ENCODE results near the gene RHO. TPM values are rescaled to one million over a fixed set of nuclear protein-coding genes. Genes with fewer than 3 reads are reported as not detected.

RHO gene
- total RNA-seq, 1 donor, result not detected

GRCh38 chr3:129529436-129530210, 1.2 kb downstream of the RHO start:
- TF ChIP-seq, protein P1, sequence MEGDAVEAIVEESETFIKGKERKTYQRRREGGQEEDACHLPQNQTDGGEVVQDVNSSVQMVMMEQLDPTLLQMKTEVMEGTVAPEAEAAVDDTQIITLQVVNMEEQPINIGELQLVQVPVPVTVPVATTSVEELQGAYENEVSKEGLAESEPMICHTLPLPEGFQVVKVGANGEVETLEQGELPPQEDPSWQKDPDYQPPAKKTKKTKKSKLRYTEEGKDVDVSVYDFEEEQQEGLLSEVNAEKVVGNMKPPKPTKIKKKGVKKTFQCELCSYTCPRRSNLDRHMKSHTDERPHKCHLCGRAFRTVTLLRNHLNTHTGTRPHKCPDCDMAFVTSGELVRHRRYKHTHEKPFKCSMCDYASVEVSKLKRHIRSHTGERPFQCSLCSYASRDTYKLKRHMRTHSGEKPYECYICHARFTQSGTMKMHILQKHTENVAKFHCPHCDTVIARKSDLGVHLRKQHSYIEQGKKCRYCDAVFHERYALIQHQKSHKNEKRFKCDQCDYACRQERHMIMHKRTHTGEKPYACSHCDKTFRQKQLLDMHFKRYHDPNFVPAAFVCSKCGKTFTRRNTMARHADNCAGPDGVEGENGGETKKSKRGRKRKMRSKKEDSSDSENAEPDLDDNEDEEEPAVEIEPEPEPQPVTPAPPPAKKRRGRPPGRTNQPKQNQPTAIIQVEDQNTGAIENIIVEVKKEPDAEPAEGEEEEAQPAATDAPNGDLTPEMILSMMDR (IDR thresholded peaks at IDR 0.05; ENCODE audit: extremely low read depth, low read depth, low read length), result no peak
- DNase-seq (ENCODE audit: insufficient read length, low spot score, missing footprints), result peak; percentile 71
- H3K36me3 ChIP-seq (ENCODE audit: insufficient read depth, low read length), result no peaks in the 10 kb centered on the region
- H3K4me2 ChIP-seq (ENCODE audit: insufficient read depth, low read length), result peak overlapping the region; percentile 24
- peak overlapping the region; percentile 76 for H2AFZ ChIP-seq (ENCODE audit: low read length)
- H4K20me1 ChIP-seq (ENCODE audit: insufficient read depth, low read length), result no peaks in the 10 kb centered on the region
- no peak overlapping the region for H3K27ac ChIP-seq (ENCODE audit: low read depth, low read length)
- H3K79me2 ChIP-seq (ENCODE audit: insufficient read depth, low read length), result no peaks in the 10 kb centered on the region
- no peaks in the 10 kb centered on the region for H3K9me3 ChIP-seq (ENCODE audit: low read depth, low read length)
- H3K4me1 ChIP-seq (ENCODE audit: insufficient read depth, low read length), result peaks cover 15% of the 10 kb centered on the region
- no peak overlapping the region for H3K4me3 ChIP-seq (ENCODE audit: insufficient read depth, low read length)
- no peaks in the 10 kb centered on the region for H3K27me3 ChIP-seq (ENCODE audit: insufficient read depth, low read length)

GRCh38 chr3:129530251-129530791, 1.9 kb downstream of the RHO start:
- H3K36me3 ChIP-seq (ENCODE audit: insufficient read depth, low read length), result no peaks in the 10 kb centered on the region
- H3K4me1 ChIP-seq (ENCODE audit: insufficient read depth, low read length), result peaks cover 13% of the 10 kb centered on the region
- H3K4me2 ChIP-seq (ENCODE audit: insufficient read depth, low read length), result peak overlapping the region; percentile 24
- H4K20me1 ChIP-seq (ENCODE audit: insufficient read depth, low read length), result no peaks in the 10 kb centered on the region
- H3K4me3 ChIP-seq (ENCODE audit: insufficient read depth, low read length), result no peak overlapping the region
- no peaks in the 10 kb centered on the region for H3K79me2 ChIP-seq (ENCODE audit: insufficient read depth, low read length)
- DNase-seq (ENCODE audit: insufficient read length, low spot score, missing footprints), result peak; percentile 88
- H2AFZ ChIP-seq (ENCODE audit: low read length), result peak overlapping the region; percentile 76
- no peak overlapping the region for H3K27ac ChIP-seq (ENCODE audit: low read depth, low read length)
- H3K9me3 ChIP-seq (ENCODE audit: low read depth, low read length), result no peaks in the 10 kb centered on the region
- TF ChIP-seq, protein P1 (IDR thresholded peaks at IDR 0.05; ENCODE audit: extremely low read depth, low read depth, low read length), result no peak
- no peaks in the 10 kb centered on the region for H3K27me3 ChIP-seq (ENCODE audit: insufficient read depth, low read length)

- H2AFZ ChIP-seq (ENCODE audit: low read length), result no peak overlapping the region
- DNase-seq (ENCODE audit: insufficient read length, low spot score, missing footprints), result peak; percentile 58
- no peak overlapping the region for H3K27ac ChIP-seq (ENCODE audit: low read depth, low read length)
- TF ChIP-seq, protein P1 (IDR thresholded peaks at IDR 0.05; ENCODE audit: extremely low read depth, low read depth, low read length), result no peak
- H3K4me3 ChIP-seq (ENCODE audit: insufficient read depth, low read length), result no peak overlapping the region
- H3K4me2 ChIP-seq (ENCODE audit: insufficient read depth, low read length), result no peak overlapping the region
- H3K36me3 ChIP-seq (ENCODE audit: insufficient read depth, low read length), result no peaks in the 10 kb centered on the region
- H3K79me2 ChIP-seq (ENCODE audit: insufficient read depth, low read length), result no peaks in the 10 kb centered on the region
- peaks cover 8% of the 10 kb centered on the region for H3K4me1 ChIP-seq (ENCODE audit: insufficient read depth, low read length)
- no peaks in the 10 kb centered on the region for H3K27me3 ChIP-seq (ENCODE audit: insufficient read depth, low read length)
- H4K20me1 ChIP-seq (ENCODE audit: insufficient read depth, low read length), result no peaks in the 10 kb centered on the region
- no peaks in the 10 kb centered on the region for H3K9me3 ChIP-seq (ENCODE audit: low read depth, low read length)
Observed at GRCh38 chr3:129530821-129531220, 2.4 kb downstream of the RHO start.

DNA sequence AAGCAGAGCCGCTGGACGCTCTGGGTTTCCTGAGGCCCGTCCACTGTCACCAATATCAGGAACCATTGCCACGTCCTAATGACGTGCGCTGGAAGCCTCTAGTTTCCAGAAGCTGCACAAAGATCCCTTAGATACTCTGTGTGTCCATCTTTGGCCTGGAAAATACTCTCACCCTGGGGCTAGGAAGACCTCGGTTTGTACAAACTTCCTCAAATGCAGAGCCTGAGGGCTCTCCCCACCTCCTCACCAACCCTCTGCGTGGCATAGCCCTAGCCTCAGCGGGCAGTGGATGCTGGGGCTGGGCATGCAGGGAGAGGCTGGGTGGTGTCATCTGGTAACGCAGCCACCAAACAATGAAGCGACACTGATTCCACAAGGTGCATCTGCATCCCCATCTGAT, 3.3 kb downstream of the RHO start:
- H3K4me2 ChIP-seq (ENCODE audit: insufficient read depth, low read length), result no peak overlapping the region
- no peaks in the 10 kb centered on the region for H3K9me3 ChIP-seq (ENCODE audit: low read depth, low read length)
- TF ChIP-seq, protein P1 (IDR thresholded peaks at IDR 0.05; ENCODE audit: extremely low read depth, low read depth, low read length), result no peak
- peaks cover 8% of the 10 kb centered on the region for H3K4me1 ChIP-seq (ENCODE audit: insufficient read depth, low read length)
- H3K27me3 ChIP-seq (ENCODE audit: insufficient read depth, low read length), result no peaks in the 10 kb centered on the region
- H4K20me1 ChIP-seq (ENCODE audit: insufficient read depth, low read length), result no peaks in the 10 kb centered on the region
- H3K36me3 ChIP-seq (ENCODE audit: insufficient read depth, low read length), result no peaks in the 10 kb centered on the region
- peak; percentile 66 for DNase-seq (ENCODE audit: insufficient read length, low spot score, missing footprints)
- H2AFZ ChIP-seq (ENCODE audit: low read length), result no peak overlapping the region
- H3K27ac ChIP-seq (ENCODE audit: low read depth, low read length), result no peak overlapping the region
- no peak overlapping the region for H3K4me3 ChIP-seq (ENCODE audit: insufficient read depth, low read length)
- H3K79me2 ChIP-seq (ENCODE audit: insufficient read depth, low read length), result no peaks in the 10 kb centered on the region
